ENCODE measurements around the gene MEF2C.

DNA sequence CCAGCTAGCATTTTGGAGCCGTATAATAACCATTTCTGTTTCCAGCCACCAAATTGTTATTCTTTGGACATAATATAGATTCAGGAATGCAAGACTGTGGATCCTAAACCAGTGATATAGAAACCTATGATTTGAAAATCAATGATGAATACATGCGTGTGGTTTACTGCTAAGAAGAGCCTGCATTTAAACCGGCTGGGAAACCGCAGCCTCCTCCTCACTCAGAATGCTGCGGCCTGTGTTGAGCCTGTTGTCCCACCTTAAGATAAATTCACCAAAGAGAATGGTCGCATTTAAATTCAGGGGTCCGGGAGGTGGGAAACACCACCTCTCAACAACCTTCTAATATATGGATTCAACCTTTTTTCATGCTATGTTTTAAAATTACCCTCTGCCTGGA lies 148.0 kb downstream of the MEF2C start:
- TF ChIP-seq, protein P1, sequence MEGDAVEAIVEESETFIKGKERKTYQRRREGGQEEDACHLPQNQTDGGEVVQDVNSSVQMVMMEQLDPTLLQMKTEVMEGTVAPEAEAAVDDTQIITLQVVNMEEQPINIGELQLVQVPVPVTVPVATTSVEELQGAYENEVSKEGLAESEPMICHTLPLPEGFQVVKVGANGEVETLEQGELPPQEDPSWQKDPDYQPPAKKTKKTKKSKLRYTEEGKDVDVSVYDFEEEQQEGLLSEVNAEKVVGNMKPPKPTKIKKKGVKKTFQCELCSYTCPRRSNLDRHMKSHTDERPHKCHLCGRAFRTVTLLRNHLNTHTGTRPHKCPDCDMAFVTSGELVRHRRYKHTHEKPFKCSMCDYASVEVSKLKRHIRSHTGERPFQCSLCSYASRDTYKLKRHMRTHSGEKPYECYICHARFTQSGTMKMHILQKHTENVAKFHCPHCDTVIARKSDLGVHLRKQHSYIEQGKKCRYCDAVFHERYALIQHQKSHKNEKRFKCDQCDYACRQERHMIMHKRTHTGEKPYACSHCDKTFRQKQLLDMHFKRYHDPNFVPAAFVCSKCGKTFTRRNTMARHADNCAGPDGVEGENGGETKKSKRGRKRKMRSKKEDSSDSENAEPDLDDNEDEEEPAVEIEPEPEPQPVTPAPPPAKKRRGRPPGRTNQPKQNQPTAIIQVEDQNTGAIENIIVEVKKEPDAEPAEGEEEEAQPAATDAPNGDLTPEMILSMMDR (IDR thresholded peaks at IDR 0.05): no peak
- TF ChIP-seq EZH2 (IDR thresholded peaks at IDR 0.05) (no peak), EZH2phosphoT487 (IDR thresholded peaks at IDR 0.05) (no peak)
